ENCODE results near the gene LRP1B. TPM values are rescaled to one million over a fixed set of nuclear protein-coding genes. Genes with fewer than 3 reads are reported as not detected.

The LRP1B gene
- total RNA-seq, 4 donors from 2014 or later, result 0.42 to 0.71 (median 0.65) TPM

DNA sequence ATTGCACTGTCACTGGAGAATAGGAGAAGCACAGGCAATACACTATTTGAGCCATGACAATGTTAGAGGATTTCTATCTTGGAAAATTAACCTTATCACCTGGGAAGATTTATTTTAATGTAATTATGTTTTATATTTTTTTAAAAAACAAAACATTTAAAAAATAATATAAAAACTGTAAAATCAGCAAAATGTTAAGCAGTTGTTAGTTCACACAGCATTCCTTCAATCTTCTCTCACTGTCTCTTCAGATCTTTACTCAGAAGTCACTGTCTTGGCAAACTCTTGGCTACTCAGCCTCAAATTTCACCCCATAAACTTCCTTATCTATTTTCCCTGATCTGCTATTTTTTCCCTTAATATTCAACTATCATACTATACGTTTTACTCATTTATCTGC is 1322.6 kb downstream of the LRP1B start:
- Histone ChIP-seq H3K4me3 (no peak overlapping the region), H3K9me3 (no peaks in the 10 kb centered on the region), H3K4me1 (no peaks in the 10 kb centered on the region), H3K27ac (replicated peaks in 1 of 4) (no peak overlapping the region), H3K27me3 (no peaks in the 10 kb centered on the region), H3K36me3 (no peaks in the 10 kb centered on the region)
- 81% methylated on average over 1 of the region's 1 CpG for WGBS
- TF ChIP-seq CTCF (IDR thresholded peaks at IDR 0.05), result no peak
- no peak for TF ChIP-seq POLR2A (IDR thresholded peaks at IDR 0.05; ENCODE audit: low read depth)
- intact Hi-C loops (cut with DNase I), result no loop called here
- DNase-seq (ENCODE audit: extremely low spot score), result no peak

DNA sequence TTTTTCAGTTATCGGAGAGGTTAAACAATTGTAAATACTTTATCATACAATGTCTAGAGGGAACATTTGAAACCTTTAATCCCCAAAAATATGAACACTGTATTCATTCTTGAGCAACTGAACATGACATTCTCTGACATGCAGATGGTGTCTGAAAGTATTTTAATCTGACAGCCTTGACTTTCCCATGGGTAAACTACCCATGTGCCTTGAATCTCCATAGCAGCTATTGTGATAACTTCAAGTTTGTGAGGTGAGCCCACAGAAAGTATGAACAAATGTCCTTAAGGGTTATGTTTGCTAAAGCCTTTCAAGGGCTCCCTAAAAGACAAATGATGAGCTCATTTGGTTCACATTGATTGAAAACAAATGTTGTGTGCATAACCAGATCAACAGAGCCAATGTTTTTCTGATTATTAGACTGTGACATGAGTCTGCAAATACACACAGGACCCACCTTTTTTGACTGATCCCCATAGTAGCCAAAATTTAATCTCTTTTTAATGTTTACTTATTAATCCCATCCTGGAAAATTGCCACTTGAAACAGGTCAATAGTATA is 1326.0 kb downstream of the LRP1B start:
- Histone ChIP-seq H3K4me3 (no peak overlapping the region), H3K27me3 (no peaks in the 10 kb centered on the region), H3K36me3 (no peaks in the 10 kb centered on the region), H3K9me3 (no peaks in the 10 kb centered on the region), H3K4me1 (no peaks in the 10 kb centered on the region), H3K27ac (replicated peaks in 1 of 4) (no peak overlapping the region)
- DNase-seq (ENCODE audit: extremely low spot score), result no peak
- WGBS, result 74% methylated on average over 1 of the region's 1 CpG
- TF ChIP-seq CTCF (IDR thresholded peaks at IDR 0.05), result no peak
- no peak for TF ChIP-seq POLR2AphosphoS5 (IDR thresholded peaks at IDR 0.05)
- TF ChIP-seq EP300 (IDR thresholded peaks at IDR 0.05), result no peak
- TF ChIP-seq POLR2A (IDR thresholded peaks at IDR 0.05; ENCODE audit: low read depth), result no peak
- intact Hi-C loops (cut with DNase I), result no loop called here

- no peak overlapping the region for H3K27ac ChIP-seq (replicated peaks in 1 of 4)
- WGBS, result 95% methylated on average over 3 of the region's 3 CpGs
- TF ChIP-seq CTCF (IDR thresholded peaks at IDR 0.05), result no peak
- H3K27me3 ChIP-seq, result no peaks in the 10 kb centered on the region
- no peaks in the 10 kb centered on the region for H3K4me1 ChIP-seq
- intact Hi-C loops (cut with DNase I), result no loop called here
- H3K4me3 ChIP-seq, result no peak overlapping the region
- peaks cover 0 to 4% (median 0%) of the 10 kb centered on the region in 4 donors for H3K9me3 ChIP-seq
- DNase-seq (ENCODE audit: extremely low spot score), result no peak
- no peaks in the 10 kb centered on the region for H3K36me3 ChIP-seq
These were observed 1329.5 kb downstream of the LRP1B start for GRCh38 chr2:140801311-140801710.

DNA sequence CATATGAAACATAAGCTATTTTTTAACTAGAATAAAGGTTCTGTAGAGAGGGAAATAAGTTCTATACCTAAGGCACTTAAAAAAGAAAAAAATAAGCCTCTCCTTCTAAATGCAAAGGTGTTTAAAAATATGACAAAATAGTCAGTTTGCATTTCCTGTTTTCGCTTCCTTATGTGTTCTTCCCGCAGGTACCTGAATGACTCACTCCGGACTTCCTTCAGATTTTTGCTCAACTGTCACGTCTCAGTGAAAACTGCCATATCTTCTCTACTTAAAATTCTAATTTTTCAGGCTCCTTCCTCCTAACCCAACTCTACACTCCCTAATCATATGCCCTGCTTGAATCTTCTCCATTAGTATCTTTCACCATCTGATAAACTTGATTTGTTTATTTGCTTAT is 1333.1 kb downstream of the LRP1B start:
- WGBS, result 83% methylated on average over 4 of the region's 4 CpGs
- no peak for TF ChIP-seq EP300 (IDR thresholded peaks at IDR 0.05)
- TF ChIP-seq POLR2A (IDR thresholded peaks at IDR 0.05; ENCODE audit: low read depth), result no peak
- no peak for TF ChIP-seq CTCF (IDR thresholded peaks at IDR 0.05)
- TF ChIP-seq POLR2AphosphoS5 (IDR thresholded peaks at IDR 0.05), result no peak
- intact Hi-C loops (cut with DNase I), result no loop called here

GRCh38 chr2:140791802-140792201 is 1339.0 kb downstream of the LRP1B start:
- intact Hi-C loops (cut with DNase I), result no loop called here
- DNase-seq (ENCODE audit: extremely low spot score), result no peak
- 95% methylated on average over 2 of the region's 2 CpGs for WGBS

More for the DNA sequence above, 1333.1 kb downstream of the LRP1B start:
- Histone ChIP-seq H3K36me3 (no peaks in the 10 kb centered on the region), H3K27me3 (no peaks in the 10 kb centered on the region), H3K4me1 (no peaks in the 10 kb centered on the region), H3K27ac (replicated peaks in 1 of 4) (no peak overlapping the region), H3K4me3 (no peak overlapping the region), H3K9me3 (peaks cover 0 to 4% (median 0%) of the 10 kb centered on the region in 4 donors)
- DNase-seq (ENCODE audit: extremely low spot score), result no peak

More at GRCh38 chr2:140791802-140792201, 1339.0 kb downstream of the LRP1B start:
- H3K4me1 ChIP-seq, result no peaks in the 10 kb centered on the region
- no peaks in the 10 kb centered on the region for H3K9me3 ChIP-seq
- no peaks in the 10 kb centered on the region for H3K36me3 ChIP-seq
- no peak overlapping the region for H3K4me3 ChIP-seq
- no peak for TF ChIP-seq POLR2AphosphoS5 (IDR thresholded peaks at IDR 0.05)
- TF ChIP-seq POLR2A (IDR thresholded peaks at IDR 0.05; ENCODE audit: low read depth), result no peak
- TF ChIP-seq EP300 (IDR thresholded peaks at IDR 0.05), result no peak
- TF ChIP-seq CTCF (IDR thresholded peaks at IDR 0.05), result no peak
- no peak overlapping the region for H3K27ac ChIP-seq (replicated peaks in 1 of 4)
- H3K27me3 ChIP-seq, result no peaks in the 10 kb centered on the region

All from esophagus muscularis mucosa (tissue), 4 donors.